Panc1 (cell line): ENCODE results near the gene CD55.
"Not testable (repeated sequence)": the region's sequence is repeated elsewhere in the genome, so short reads cannot be mapped to it uniquely, and the experiment has no call there.

Experiments used
- POLR2AphosphoS5 ChIP-seq: IDR thresholded peaks from 2 replicates; pipeline ENCODE4 v1.6.1; 2012; ENCODE audit warnings: mild to moderate bottlenecking, low read depth, low read length, moderate library complexity
- SIN3A ChIP-seq: IDR thresholded peaks from 2 replicates; pipeline ENCODE4 v1.6.1; 2012; ENCODE audit warnings: low read depth, mild to moderate bottlenecking, low read length, moderate library complexity, borderline replicate concordance; ENCODE audit not compliant: insufficient read depth
- TCF7L2 ChIP-seq: IDR thresholded peaks from 2 replicates; pipeline ENCODE4 v1.6.1; 2011; ENCODE audit warnings: mild to moderate bottlenecking, low read depth, low read length, inconsistent platforms
- TF ChIP-seq, protein P1 (sequence below): fragments of 450-650 bp; IDR thresholded peaks from 2 replicates; pipeline ENCODE4 v1.5.1; 2017; ENCODE audit warnings: mild to moderate bottlenecking
- TF ChIP-seq, protein P2 (sequence below), 2 experiments: IDR thresholded peaks; 2 replicates each; pipeline ENCODE4 v1.6.1; 2011 to 2012; ENCODE audit warnings: low read depth in 2 of 2, control low read depth in 1 of 2, low read length in 1 of 2, mild to moderate bottlenecking in 1 of 2, moderate library complexity in 1 of 2; ENCODE audit not compliant: insufficient read depth in 1 of 2

DNA sequence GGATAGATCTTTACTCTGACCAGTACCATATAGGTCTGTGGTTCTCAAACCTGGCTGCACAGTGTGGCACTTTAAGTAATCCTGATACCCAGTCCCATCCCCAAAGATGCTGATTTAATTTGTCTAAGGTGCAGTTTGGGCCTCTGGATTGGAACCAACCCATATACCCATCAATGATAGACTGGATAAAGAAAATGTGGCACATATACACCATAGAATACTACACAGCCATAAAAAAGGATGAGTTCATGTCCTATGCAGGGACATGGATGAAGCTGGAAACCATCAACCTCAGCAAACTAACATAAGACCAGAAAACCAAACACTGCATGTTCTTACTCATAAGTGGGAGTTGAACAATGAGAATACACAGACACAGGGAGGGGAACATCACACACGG is 1.4 kb upstream of the CD55 start:
- TF ChIP-seq, protein P1, sequence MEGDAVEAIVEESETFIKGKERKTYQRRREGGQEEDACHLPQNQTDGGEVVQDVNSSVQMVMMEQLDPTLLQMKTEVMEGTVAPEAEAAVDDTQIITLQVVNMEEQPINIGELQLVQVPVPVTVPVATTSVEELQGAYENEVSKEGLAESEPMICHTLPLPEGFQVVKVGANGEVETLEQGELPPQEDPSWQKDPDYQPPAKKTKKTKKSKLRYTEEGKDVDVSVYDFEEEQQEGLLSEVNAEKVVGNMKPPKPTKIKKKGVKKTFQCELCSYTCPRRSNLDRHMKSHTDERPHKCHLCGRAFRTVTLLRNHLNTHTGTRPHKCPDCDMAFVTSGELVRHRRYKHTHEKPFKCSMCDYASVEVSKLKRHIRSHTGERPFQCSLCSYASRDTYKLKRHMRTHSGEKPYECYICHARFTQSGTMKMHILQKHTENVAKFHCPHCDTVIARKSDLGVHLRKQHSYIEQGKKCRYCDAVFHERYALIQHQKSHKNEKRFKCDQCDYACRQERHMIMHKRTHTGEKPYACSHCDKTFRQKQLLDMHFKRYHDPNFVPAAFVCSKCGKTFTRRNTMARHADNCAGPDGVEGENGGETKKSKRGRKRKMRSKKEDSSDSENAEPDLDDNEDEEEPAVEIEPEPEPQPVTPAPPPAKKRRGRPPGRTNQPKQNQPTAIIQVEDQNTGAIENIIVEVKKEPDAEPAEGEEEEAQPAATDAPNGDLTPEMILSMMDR: not testable (repeated sequence)
- TF ChIP-seq, protein P2, sequence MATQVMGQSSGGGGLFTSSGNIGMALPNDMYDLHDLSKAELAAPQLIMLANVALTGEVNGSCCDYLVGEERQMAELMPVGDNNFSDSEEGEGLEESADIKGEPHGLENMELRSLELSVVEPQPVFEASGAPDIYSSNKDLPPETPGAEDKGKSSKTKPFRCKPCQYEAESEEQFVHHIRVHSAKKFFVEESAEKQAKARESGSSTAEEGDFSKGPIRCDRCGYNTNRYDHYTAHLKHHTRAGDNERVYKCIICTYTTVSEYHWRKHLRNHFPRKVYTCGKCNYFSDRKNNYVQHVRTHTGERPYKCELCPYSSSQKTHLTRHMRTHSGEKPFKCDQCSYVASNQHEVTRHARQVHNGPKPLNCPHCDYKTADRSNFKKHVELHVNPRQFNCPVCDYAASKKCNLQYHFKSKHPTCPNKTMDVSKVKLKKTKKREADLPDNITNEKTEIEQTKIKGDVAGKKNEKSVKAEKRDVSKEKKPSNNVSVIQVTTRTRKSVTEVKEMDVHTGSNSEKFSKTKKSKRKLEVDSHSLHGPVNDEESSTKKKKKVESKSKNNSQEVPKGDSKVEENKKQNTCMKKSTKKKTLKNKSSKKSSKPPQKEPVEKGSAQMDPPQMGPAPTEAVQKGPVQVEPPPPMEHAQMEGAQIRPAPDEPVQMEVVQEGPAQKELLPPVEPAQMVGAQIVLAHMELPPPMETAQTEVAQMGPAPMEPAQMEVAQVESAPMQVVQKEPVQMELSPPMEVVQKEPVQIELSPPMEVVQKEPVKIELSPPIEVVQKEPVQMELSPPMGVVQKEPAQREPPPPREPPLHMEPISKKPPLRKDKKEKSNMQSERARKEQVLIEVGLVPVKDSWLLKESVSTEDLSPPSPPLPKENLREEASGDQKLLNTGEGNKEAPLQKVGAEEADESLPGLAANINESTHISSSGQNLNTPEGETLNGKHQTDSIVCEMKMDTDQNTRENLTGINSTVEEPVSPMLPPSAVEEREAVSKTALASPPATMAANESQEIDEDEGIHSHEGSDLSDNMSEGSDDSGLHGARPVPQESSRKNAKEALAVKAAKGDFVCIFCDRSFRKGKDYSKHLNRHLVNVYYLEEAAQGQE (IDR thresholded peaks at IDR 0.05; ENCODE audit: insufficient read depth in 1 of 2, low read depth in 2 of 2, low read length in 1 of 2): not testable (repeated sequence)
- TF ChIP-seq POLR2AphosphoS5, TCF7L2, SIN3A: not testable (repeated sequence)
